Central memory CD8-positive, alpha-beta T cell (primary cell): ENCODE results near the gene GOSR1.
"Not testable (repeated sequence)": the region's sequence is repeated elsewhere in the genome, so short reads cannot be mapped to it uniquely, and the experiment has no call there.

ENCODE experiments used
- ATAC-seq: fragments of 150-1000 bp; cut with Tn5 transposase; replicated peaks from 2 replicates; pipeline ENCODE4 v1.10.0; 2022; ENCODE audit warnings: mild to moderate bottlenecking, moderate FRiP score, moderate number of reproducible peaks; ENCODE audit not compliant: poor library complexity, severe bottlenecking; ENCODE audit errors: extremely low read depth
- DNase-seq, 2 donors: peaks; one replicate each; pipeline ENCODE4 v3.0.0; 2021; ENCODE audit warnings: low spot score in 2 of 2
- H3K27ac Mint-ChIP-seq: one replicate; pipeline ENCODE4 v1.8.0; 2022; ENCODE audit warnings: low read depth, mild to moderate bottlenecking, moderate library complexity, mixed read lengths
- H3K27me3 Mint-ChIP-seq: one replicate; pipeline ENCODE4 v1.8.0; 2022; ENCODE audit warnings: mixed read lengths
- H3K36me3 Mint-ChIP-seq: one replicate; pipeline ENCODE4 v1.8.0; 2022; ENCODE audit warnings: mild to moderate bottlenecking, moderate library complexity, mixed read lengths; ENCODE audit not compliant: insufficient read depth
- H3K4me1 Mint-ChIP-seq: one replicate; pipeline ENCODE4 v1.8.0; 2022; ENCODE audit warnings: mixed read lengths
- H3K4me3 Mint-ChIP-seq: one replicate; pipeline ENCODE4 v1.8.0; 2022; ENCODE audit warnings: mild to moderate bottlenecking, moderate library complexity, mixed read lengths
- H3K9me3 Mint-ChIP-seq: one replicate; pipeline ENCODE4 v1.8.0; 2022; ENCODE audit warnings: mixed read lengths

Gene GOSR1

GRCh38 chr17:30534298-30534697 is 57.1 kb downstream of the GOSR1 start:
- no peaks in the 10 kb centered on the region for H3K4me1 Mint-ChIP-seq
- no peaks in the 10 kb centered on the region for H3K27me3 Mint-ChIP-seq
- no peak overlapping the region for H3K4me3 Mint-ChIP-seq
- peaks cover 2% of the 10 kb centered on the region for H3K36me3 Mint-ChIP-seq
- H3K9me3 Mint-ChIP-seq = no peaks in the 10 kb centered on the region
- DNase-seq = no peak
- no peak for ATAC-seq
- no peak overlapping the region for H3K27ac Mint-ChIP-seq

DNA sequence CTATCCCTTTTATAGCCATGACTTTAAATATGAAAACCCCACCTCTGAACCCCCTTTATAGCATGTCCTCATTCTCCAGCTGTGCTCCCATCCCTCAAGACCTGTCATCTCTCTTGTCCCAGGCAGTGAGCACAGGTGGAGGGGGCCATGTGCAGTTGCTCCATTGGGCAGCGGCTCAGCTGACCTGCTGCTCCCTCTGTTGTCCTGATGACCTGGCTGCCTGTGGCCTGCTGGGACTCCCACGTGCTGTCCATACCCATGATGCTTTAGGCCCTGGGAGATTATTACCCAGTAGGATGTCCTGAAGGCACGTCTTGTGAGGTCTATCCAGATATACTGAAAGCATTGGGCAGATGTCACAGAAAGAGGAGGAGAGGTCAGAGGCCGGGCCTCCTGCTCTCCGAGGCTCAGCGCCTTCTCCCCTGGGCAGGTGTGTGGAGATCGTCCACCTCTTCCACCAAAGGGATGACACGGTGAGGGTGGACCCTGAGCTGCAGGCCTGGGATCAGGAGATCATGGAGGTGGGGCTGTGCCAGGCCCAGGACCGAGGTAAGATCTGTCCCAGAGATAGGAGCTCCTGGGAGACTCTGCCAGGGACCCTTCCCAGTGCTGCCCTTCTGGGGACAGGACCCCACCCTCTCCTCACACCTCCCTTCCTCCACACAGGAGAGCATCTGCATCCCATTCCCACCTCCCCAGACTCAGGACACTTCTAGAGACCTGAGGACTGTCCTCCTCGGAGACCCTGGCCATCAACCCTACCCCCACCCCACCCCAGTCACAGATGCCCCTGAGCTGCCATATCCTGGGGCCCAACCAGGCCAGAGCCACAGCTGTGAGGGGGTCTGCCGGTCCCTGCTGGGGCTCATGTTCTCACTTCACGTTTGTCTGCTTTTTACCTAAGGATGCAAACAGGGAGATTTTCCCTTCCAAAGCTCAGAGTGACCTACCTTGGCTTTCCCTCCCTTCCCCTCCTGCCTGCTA is 58.0 kb downstream of the GOSR1 start:
- no peaks in the 10 kb centered on the region for H3K27me3 Mint-ChIP-seq
- H3K4me1 Mint-ChIP-seq = no peaks in the 10 kb centered on the region
- no peaks in the 10 kb centered on the region for H3K9me3 Mint-ChIP-seq
- ATAC-seq (no peak), DNase-seq (no peak)
- H3K27ac Mint-ChIP-seq = no peak overlapping the region
- peaks cover 2% of the 10 kb centered on the region for H3K36me3 Mint-ChIP-seq
- H3K4me3 Mint-ChIP-seq = no peak overlapping the region

DNA sequence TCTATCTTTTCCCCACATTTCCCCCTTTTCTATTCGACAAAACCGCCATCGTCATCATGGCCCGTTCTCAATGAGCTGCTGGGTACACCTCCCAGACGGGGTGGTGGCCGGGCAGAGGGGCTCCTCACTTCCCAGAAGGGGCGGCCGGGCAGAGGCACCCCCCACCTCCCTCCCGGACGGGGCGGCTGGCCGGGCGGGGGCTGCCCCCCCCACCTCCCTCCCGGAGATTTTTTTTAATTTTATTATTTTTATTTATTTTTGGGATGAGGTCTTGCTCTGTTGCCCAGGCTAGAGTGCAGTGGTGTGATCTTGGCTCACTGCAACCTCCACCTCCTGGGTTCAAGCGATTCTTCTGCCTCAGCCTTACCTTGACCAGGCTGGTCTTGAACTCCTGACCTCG is 59.6 kb downstream of the GOSR1 start:
- not testable (repeated sequence) for DNase-seq, ATAC-seq, H3K4me1 Mint-ChIP-seq, H3K36me3 Mint-ChIP-seq, H3K9me3 Mint-ChIP-seq, H3K27ac Mint-ChIP-seq, H3K27me3 Mint-ChIP-seq, H3K4me3 Mint-ChIP-seq

DNA sequence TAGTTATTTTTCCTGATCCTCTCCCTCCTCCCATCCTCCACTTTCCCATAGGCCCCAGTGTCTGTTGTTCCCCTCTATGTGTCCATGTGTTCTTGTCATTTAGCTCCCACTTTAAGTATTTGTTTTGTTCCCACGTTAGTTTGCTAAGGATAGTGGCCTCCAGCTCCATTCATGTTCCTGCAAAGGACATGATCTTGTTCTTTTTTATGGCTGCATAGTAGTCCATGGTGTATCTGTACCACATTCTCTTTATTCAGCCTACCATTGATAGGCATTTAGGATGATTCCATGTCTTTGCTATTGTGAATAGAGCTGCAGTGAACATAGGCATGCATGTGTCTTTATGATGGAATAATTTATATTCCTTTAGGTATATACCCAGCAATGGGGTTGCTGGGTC is 60.5 kb downstream of the GOSR1 start:
- DNase-seq, H3K4me3 Mint-ChIP-seq, H3K4me1 Mint-ChIP-seq, H3K36me3 Mint-ChIP-seq, H3K9me3 Mint-ChIP-seq, H3K27me3 Mint-ChIP-seq, H3K27ac Mint-ChIP-seq, ATAC-seq: not testable (repeated sequence)

DNA sequence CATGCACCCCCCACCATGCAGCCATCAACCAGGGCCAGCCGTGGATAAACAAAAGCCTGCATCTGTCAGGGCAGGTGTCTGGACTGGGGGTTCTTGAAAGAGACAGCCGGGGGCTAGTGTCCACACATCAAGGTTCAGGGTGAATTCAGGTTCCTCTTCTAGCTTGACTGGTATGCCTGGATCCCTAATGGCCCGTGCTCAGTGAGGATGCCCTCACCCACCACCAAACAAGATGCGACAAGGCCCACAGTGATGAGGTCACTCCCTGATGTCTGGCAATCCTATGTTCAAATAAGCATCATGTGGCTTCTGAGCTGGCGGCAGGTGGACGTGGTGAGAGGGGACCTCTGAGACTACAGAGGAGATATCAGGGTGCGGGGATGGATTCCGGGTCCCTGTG is 64.6 kb downstream of the GOSR1 start:
- no peak overlapping the region for H3K4me3 Mint-ChIP-seq
- H3K27me3 Mint-ChIP-seq = no peaks in the 10 kb centered on the region
- H3K36me3 Mint-ChIP-seq = no peaks in the 10 kb centered on the region
- no peak for ATAC-seq
- no peak overlapping the region for H3K27ac Mint-ChIP-seq
- H3K4me1 Mint-ChIP-seq = no peaks in the 10 kb centered on the region
- H3K9me3 Mint-ChIP-seq = no peaks in the 10 kb centered on the region
- no peak for DNase-seq

DNA sequence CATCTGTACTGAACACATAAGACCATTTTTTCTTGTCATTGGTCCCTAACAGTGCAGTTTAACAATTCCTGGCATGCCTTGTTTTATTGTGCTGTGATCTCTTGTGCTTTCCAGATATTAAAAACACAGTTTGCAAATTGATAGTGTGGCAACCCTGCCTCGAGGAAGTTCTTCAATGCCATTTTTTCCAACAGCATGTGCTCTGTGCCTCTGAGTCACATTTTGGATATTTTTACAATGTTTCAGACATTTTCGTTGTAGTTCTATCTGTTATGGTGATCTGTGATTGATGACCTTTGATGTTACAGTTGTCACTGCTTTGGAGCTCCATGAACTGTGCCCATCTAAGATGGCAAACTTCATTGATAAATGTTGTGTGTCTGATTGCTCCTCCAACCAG is 66.2 kb downstream of the GOSR1 start:
- no peaks in the 10 kb centered on the region for H3K36me3 Mint-ChIP-seq
- H3K9me3 Mint-ChIP-seq = no peaks in the 10 kb centered on the region
- no peak overlapping the region for H3K27ac Mint-ChIP-seq
- DNase-seq (no peak), ATAC-seq (no peak)
- H3K27me3 Mint-ChIP-seq = no peaks in the 10 kb centered on the region
- no peak overlapping the region for H3K4me3 Mint-ChIP-seq
- H3K4me1 Mint-ChIP-seq = no peaks in the 10 kb centered on the region

DNA sequence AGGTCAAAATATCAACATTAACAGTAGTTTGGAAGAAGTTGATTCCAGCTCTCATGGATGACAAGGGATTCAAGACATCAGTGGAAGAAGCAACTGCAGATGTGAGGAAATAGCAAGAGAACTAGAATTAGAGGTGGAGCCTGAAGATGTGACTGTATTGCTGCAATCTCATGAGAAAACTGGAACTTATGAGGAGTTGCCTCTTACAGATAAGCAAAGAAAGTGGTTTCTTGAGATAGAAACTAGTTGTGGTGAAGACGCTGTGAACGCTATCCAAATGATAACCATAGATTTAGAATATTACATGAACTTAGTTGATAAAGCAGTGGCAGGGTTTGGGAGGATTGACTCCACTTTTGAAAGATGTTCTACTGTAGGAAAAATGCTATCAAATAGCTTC is 67.8 kb downstream of the GOSR1 start:
- no peaks in the 10 kb centered on the region for H3K4me1 Mint-ChIP-seq
- H3K27me3 Mint-ChIP-seq = no peaks in the 10 kb centered on the region
- H3K27ac Mint-ChIP-seq = no peak overlapping the region
- no peak overlapping the region for H3K4me3 Mint-ChIP-seq
- H3K9me3 Mint-ChIP-seq = no peaks in the 10 kb centered on the region
- no peaks in the 10 kb centered on the region for H3K36me3 Mint-ChIP-seq
- DNase-seq = no peak
- ATAC-seq = no peak

- H3K4me3 Mint-ChIP-seq = no peak overlapping the region
- DNase-seq (no peak), ATAC-seq (no peak)
- H3K36me3 Mint-ChIP-seq = no peaks in the 10 kb centered on the region
- no peaks in the 10 kb centered on the region for H3K27me3 Mint-ChIP-seq
- no peak overlapping the region for H3K27ac Mint-ChIP-seq
- H3K9me3 Mint-ChIP-seq = no peaks in the 10 kb centered on the region
- H3K4me1 Mint-ChIP-seq = no peaks in the 10 kb centered on the region
Observed at GRCh38 chr17:30547778-30548573, 70.8 kb downstream of the GOSR1 start.

DNA sequence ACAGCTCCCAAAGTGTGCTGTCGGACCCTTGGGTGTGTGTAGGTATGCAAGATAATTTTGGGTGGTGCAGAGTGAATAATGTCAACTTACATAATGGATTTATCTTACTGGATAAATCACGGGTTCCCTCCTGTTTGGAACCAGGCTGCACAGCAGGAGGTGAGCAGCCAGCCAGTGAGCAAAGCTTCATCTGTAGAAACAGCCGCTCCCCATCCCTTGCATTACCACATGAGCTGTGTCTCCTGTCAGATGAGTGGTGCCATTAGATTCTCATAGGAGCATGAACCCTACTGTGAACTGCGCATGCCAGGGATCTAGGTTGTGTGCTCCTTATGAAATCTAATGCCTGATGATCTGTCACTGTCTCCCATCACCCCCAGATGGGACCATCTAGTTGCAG is 72.0 kb downstream of the GOSR1 start:
- H3K4me3 Mint-ChIP-seq, H3K27me3 Mint-ChIP-seq, H3K9me3 Mint-ChIP-seq, H3K27ac Mint-ChIP-seq, DNase-seq, H3K36me3 Mint-ChIP-seq, ATAC-seq, H3K4me1 Mint-ChIP-seq: not testable (repeated sequence)

- no peak for ATAC-seq
- Mint-ChIP-seq H3K4me3 (no peak overlapping the region), H3K36me3 (no peaks in the 10 kb centered on the region), H3K27ac (no peak overlapping the region), H3K4me1 (no peaks in the 10 kb centered on the region), H3K9me3 (no peaks in the 10 kb centered on the region), H3K27me3 (no peaks in the 10 kb centered on the region)
- DNase-seq = no peak
Observed at GRCh38 chr17:30549864-30550511, 72.8 kb downstream of the GOSR1 start.

GRCh38 chr17:30550512-30551273 is 73.5 kb downstream of the GOSR1 start:
- Mint-ChIP-seq H3K27ac (no peak overlapping the region), H3K9me3 (no peaks in the 10 kb centered on the region), H3K36me3 (no peaks in the 10 kb centered on the region), H3K4me3 (no peak overlapping the region), H3K4me1 (no peaks in the 10 kb centered on the region), H3K27me3 (no peaks in the 10 kb centered on the region)
- ATAC-seq (no peak), DNase-seq (no peak)
